Tibial nerve (tissue), 4 donors: ENCODE results near the gene AP3D1.

Experiments used
- CTCF ChIP-seq, 5 experiments: fragments of 200-600 bp in 3 of 5; fragments of 450-650 bp in 2 of 5; sonication (generic) in 3 of 5; IDR thresholded peaks; one replicate each; pipeline ENCODE4 v1.5.1; 2016 to 2019; ENCODE audit warnings: antibody characterized with exemption in 5 of 5, mild to moderate bottlenecking in 3 of 5, moderate library complexity in 2 of 5
- EP300 ChIP-seq, 2 donors: sonication (generic); formaldehyde crosslinking; IDR thresholded peaks; one replicate each; pipeline ENCODE4 v1.6.1; 2017; ENCODE audit warnings: antibody characterized with exemption in 2 of 2, mild to moderate bottlenecking in 1 of 2

- TF ChIP-seq CTCF (IDR thresholded peaks at IDR 0.05), result no peak
- no peak for TF ChIP-seq EP300 (IDR thresholded peaks at IDR 0.05)
Measured at GRCh38 chr19:2056837-2057192, 94.6 kb downstream of the AP3D1 start.
